ENCODE measurements around the gene RALGAPA1.

Gene RALGAPA1

DNA sequence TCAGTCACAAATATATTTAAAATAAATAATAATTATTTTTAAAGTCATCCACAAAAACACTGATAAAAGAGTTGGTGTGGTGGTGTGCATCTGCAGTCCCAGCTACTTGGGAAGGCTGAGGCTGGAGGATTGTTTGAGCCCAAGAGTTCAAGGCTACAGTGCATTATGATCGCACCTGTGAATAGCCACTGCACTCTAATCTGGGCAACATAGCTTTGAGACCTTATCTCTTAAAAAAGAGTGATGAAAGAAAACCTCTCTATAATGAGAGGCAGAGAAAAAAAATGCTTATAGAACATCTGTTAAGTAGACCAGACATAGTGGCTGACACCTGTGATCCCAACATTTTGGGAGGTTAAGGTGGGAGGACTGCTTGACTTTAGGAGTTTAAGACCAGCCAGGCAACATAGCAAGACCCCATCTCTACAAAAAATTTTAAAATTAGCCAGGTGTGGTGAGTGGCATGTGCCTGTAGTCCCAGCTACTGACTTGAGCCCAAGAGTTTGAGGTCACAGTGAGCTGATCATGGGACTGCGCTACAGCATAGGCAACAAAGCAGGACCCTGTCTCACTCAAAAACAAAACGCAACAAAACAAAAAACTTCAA lies 50.5 kb downstream of the RALGAPA1 start:
- no peak for FAIRE-seq
- TF ChIP-seq CTCF (IDR thresholded peaks at IDR 0.05; ENCODE audit: insufficient read depth, missing control alignments) = no peak

DNA sequence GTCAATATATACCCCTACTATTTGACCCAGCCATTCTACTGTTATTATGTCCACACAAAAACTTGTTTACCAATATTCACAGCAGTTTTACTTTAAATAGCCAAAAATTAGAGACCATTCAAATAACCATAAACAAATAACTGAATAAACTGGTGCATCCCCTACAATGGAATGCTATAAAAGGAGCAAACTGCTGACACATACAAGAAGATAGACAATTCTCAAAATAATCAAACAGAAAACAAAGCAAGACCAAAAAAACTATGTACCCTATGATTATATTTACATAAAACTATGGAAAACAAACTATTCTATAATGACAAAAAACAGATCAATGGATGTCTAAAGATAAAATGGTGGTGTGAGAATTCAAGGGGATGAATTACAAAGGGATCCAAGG lies 54.4 kb downstream of the RALGAPA1 start:
- TF ChIP-seq CTCF (IDR thresholded peaks at IDR 0.05; ENCODE audit: insufficient read depth, missing control alignments) = no peak
- FAIRE-seq (no peak), DNase-seq (ENCODE audit: insufficient read length, low spot score) (no peak)

More for the DNA sequence above, 50.5 kb downstream of the RALGAPA1 start:
- DNase-seq (ENCODE audit: insufficient read length, low spot score) = no peak

- no peak for FAIRE-seq
- no peak for DNase-seq (ENCODE audit: insufficient read length, low spot score)
- TF ChIP-seq CTCF (IDR thresholded peaks at IDR 0.05; ENCODE audit: insufficient read depth, missing control alignments) = no peak
These were observed 56.7 kb downstream of the RALGAPA1 start for GRCh38 chr14:35752380-35752779.

DNA sequence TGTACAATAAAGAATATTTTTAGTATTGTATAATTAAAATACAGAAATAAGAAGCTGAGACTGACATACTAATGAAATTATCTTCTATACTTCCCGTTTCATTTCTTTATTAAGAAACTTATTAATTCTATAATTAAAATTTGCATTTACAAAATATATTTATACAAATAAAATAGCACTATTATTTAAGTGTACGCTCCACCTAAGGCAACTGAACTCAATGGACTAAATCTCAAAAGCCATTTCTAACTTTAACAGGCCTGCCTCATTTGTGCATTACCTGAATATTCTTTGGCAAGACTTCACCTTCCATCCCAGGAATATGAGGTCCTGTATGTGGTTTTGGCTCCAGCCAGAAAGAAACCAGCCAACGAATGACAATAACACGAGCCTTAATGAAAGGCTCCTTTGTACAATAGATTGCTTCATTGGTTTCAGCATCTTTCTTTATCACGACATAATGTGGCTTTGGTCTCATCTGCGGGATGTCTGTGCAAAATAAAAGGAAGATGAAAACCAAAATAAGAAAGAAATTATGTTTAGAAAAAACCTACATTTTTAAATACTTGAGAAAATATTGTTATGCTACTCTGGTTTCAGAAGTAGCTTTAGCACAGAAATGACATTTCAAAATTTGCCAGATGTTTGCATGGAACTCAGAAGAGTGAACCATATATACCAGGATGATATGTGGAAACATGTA lies 58.7 kb downstream of the RALGAPA1 start:
- FAIRE-seq = no peak
- no peak for TF ChIP-seq CTCF (IDR thresholded peaks at IDR 0.05; ENCODE audit: insufficient read depth, missing control alignments)
- DNase-seq (ENCODE audit: insufficient read length, low spot score) = no peak

DNA sequence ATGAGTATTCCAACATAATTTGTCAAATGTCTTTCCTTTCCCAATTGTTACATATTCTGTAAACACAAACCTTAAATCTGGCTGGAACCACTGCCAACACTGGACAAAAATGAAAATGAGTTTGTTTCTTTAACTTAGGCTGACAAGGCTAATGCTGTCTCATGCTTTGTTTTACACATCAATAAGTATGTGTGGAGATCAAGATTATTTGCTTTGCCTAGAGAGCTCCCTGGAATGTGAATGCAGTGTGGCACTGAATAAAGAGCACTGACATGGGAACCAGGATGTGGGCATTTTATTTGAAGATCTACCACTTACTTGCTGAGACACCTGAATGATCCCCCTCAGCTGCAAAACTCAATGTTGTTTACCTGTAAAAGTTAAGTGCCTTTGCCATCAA lies 61.7 kb downstream of the RALGAPA1 start:
- no peak for TF ChIP-seq CTCF (IDR thresholded peaks at IDR 0.05; ENCODE audit: insufficient read depth, missing control alignments)
- FAIRE-seq (no peak), DNase-seq (ENCODE audit: insufficient read length, low spot score) (no peak)

DNA sequence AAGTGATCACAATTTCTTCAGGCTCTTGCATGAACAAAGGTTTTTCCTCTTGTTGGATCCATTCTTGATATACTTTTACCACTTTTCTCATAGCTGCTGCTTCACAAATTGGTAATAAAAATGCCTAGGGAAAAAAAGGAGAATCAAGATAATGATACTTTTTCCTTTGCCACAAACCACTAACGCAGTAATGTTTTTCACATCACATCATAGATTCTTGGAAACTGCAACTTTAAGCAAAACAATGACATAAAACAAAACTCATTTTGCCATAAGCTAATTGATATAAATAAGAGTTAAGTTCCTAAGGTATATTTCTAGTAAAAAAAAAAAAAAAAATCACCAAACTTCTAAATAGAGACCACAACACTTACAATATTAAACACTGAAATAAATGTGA lies 66.7 kb downstream of the RALGAPA1 start:
- TF ChIP-seq CTCF (IDR thresholded peaks at IDR 0.05; ENCODE audit: insufficient read depth, missing control alignments) = no peak
- DNase-seq (ENCODE audit: insufficient read length, low spot score) = no peak
- no peak for FAIRE-seq

- FAIRE-seq (no peak), DNase-seq (ENCODE audit: insufficient read length, low spot score) (no peak)
- TF ChIP-seq CTCF (IDR thresholded peaks at IDR 0.05; ENCODE audit: insufficient read depth, missing control alignments) = no peak
These were observed 67.1 kb downstream of the RALGAPA1 start for GRCh38 chr14:35742032-35742371.

Measured in D721Med (cell line).